Measurements from ENCODE around the gene UCP2. TPM values are rescaled to one million over a fixed set of nuclear protein-coding genes. Genes with fewer than 3 reads are reported as not detected.

UCP2 gene
- total RNA-seq, 4 donors from 2014 or later: 16.8 to 284 (median 56.7) TPM

DNA sequence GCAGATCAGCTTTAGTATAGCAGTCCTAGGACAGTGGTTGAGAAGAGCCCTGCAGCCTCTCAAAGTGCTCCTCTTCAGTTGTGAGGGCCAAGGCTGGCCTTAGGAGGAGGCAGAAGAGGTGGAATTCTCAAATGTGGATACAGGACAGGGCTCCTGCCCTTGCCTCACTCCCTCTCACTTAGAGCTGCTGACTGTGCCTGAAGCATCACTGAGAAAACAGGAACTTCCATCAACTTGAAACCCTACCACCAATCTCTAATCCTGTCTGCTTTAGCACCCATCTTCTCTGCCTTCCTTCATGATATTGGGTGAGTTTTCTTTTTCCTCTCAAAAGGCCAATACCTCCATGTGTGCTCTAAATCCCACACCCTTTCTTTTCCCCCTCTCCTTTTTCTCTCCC lies 40.6 kb upstream of the UCP2 start:
- no peak for DNase-seq
- TF ChIP-seq, protein P1, sequence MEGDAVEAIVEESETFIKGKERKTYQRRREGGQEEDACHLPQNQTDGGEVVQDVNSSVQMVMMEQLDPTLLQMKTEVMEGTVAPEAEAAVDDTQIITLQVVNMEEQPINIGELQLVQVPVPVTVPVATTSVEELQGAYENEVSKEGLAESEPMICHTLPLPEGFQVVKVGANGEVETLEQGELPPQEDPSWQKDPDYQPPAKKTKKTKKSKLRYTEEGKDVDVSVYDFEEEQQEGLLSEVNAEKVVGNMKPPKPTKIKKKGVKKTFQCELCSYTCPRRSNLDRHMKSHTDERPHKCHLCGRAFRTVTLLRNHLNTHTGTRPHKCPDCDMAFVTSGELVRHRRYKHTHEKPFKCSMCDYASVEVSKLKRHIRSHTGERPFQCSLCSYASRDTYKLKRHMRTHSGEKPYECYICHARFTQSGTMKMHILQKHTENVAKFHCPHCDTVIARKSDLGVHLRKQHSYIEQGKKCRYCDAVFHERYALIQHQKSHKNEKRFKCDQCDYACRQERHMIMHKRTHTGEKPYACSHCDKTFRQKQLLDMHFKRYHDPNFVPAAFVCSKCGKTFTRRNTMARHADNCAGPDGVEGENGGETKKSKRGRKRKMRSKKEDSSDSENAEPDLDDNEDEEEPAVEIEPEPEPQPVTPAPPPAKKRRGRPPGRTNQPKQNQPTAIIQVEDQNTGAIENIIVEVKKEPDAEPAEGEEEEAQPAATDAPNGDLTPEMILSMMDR (IDR thresholded peaks at IDR 0.05 in 4 of 5, conservative IDR thresholded peaks at IDR 0.05 in 1 of 5): no peak
- no peak for TF ChIP-seq POLR2A (IDR thresholded peaks at IDR 0.05)
- peaks cover 22 to 34% of the 10 kb centered on the region in 2 donors for H3K4me1 ChIP-seq
- H3K36me3 ChIP-seq: peaks cover 0 to 5% of the 10 kb centered on the region in 2 donors
- in situ Hi-C loops (cut with MboI; ENCODE audit: low sequenced_read_pairs in 4 of 4): no loop called here
- intact Hi-C loops (cut with DNase I; ENCODE audit: low total_unique reads): no loop called here
- ATAC-seq: no peak
- H3K9me3 ChIP-seq: no peaks in the 10 kb centered on the region
- no peaks in the 10 kb centered on the region for H3K27me3 ChIP-seq
- H3K4me3 ChIP-seq: no peak overlapping the region
- no peak overlapping the region for H3K27ac ChIP-seq

DNA sequence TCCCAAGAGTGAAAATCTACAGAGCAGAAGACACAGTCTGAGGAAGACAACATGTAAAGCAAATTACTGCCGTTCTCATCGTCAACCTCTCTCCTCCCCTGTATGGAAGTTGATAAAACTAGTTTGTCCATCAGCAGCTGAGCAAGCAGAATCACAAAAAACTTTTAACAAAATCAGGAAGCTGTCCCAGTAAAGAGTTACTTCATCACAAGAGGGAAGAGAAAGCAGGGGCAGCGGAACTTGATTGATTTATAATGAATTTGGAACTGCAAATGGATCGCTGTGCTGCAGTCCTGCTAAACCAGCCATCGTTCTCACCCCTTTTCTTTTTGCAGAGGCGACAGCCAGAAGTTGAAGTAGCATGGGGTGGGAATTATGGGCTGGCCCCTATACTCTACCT lies 39.9 kb upstream of the UCP2 start:
- intact Hi-C loops (cut with DNase I; ENCODE audit: low total_unique reads): no loop called here
- Histone ChIP-seq H3K36me3 (peaks cover 0 to 5% of the 10 kb centered on the region in 2 donors), H3K4me1 (peaks cover 29 to 41% of the 10 kb centered on the region in 2 donors), H3K27me3 (no peaks in the 10 kb centered on the region), H3K9me3 (no peaks in the 10 kb centered on the region), H3K4me3 (no peak overlapping the region), H3K27ac (no peak overlapping the region)
- TF ChIP-seq, protein P1 (IDR thresholded peaks at IDR 0.05 in 4 of 5, conservative IDR thresholded peaks at IDR 0.05 in 1 of 5): no peak
- no peak for TF ChIP-seq POLR2A (IDR thresholded peaks at IDR 0.05)
- DNase-seq: no peak
- in situ Hi-C loops (cut with MboI; ENCODE audit: low sequenced_read_pairs in 4 of 4): no loop called here
- ATAC-seq: no peak

- Histone ChIP-seq H3K27me3 (no peaks in the 10 kb centered on the region), H3K27ac (no peak overlapping the region), H3K4me3 (no peak overlapping the region), H3K9me3 (no peaks in the 10 kb centered on the region), H3K4me1 (peaks cover 31 to 47% of the 10 kb centered on the region in 2 donors), H3K36me3 (peaks cover 0 to 5% of the 10 kb centered on the region in 2 donors)
- in situ Hi-C loops (cut with MboI; ENCODE audit: low sequenced_read_pairs in 4 of 4) (no loop called here), intact Hi-C loops (cut with DNase I; ENCODE audit: low total_unique reads) (no loop called here)
- ATAC-seq (no peak), DNase-seq (no peak)
- no peak for TF ChIP-seq POLR2A (IDR thresholded peaks at IDR 0.05)
- TF ChIP-seq, protein P1 (IDR thresholded peaks at IDR 0.05 in 4 of 5, conservative IDR thresholded peaks at IDR 0.05 in 1 of 5): no peak
These were observed 39.4 kb upstream of the UCP2 start for GRCh38 chr11:74021998-74022397.

GRCh38 chr11:74020539-74020938 lies 37.9 kb upstream of the UCP2 start:
- Histone ChIP-seq H3K27ac (peak overlapping the region; percentile 88 to 99 (median 92)), H3K4me1 (peaks cover 37 to 48% of the 10 kb centered on the region in 2 donors), H3K9me3 (no peaks in the 10 kb centered on the region), H3K4me3 (no peak overlapping the region), H3K36me3 (no peaks in the 10 kb centered on the region), H3K27me3 (no peaks in the 10 kb centered on the region)
- TF ChIP-seq POLR2A (IDR thresholded peaks at IDR 0.05): no peak
- TF ChIP-seq, protein P1 (IDR thresholded peaks at IDR 0.05 in 4 of 5, conservative IDR thresholded peaks at IDR 0.05 in 1 of 5): no peak
- intact Hi-C loops (cut with DNase I; ENCODE audit: low total_unique reads): no loop called here
- ATAC-seq: no peak
- no peak for DNase-seq
- in situ Hi-C loops (cut with MboI; ENCODE audit: low sequenced_read_pairs in 4 of 4): no loop called here

GRCh38 chr11:74019860-74020259 lies 37.2 kb upstream of the UCP2 start:
- H3K4me3 ChIP-seq: no peak overlapping the region
- H3K27me3 ChIP-seq: no peaks in the 10 kb centered on the region
- peaks cover 37 to 45% of the 10 kb centered on the region in 2 donors for H3K4me1 ChIP-seq
- no peak for DNase-seq
- peak overlapping the region; percentile 88 to 99 (median 92) for H3K27ac ChIP-seq
- no peaks in the 10 kb centered on the region for H3K36me3 ChIP-seq
- no peaks in the 10 kb centered on the region for H3K9me3 ChIP-seq
- no peak for ATAC-seq
- in situ Hi-C loops (cut with MboI; ENCODE audit: low sequenced_read_pairs in 4 of 4) (no loop called here), intact Hi-C loops (cut with DNase I; ENCODE audit: low total_unique reads) (loop anchor here (5.0 to 10.0 kb wide), 2 partner anchors 152 to 635 kb away; partner anchors contain the start of genes C2CD3 and PPME1)
- TF ChIP-seq, protein P1 (IDR thresholded peaks at IDR 0.05 in 4 of 5, conservative IDR thresholded peaks at IDR 0.05 in 1 of 5): no peak
- TF ChIP-seq POLR2A (IDR thresholded peaks at IDR 0.05): no peak
